ENCODE results near the gene GLRX3. TPM values are rescaled to one million over a fixed set of nuclear protein-coding genes. Genes with fewer than 3 reads are reported as not detected.

The GLRX3 gene
- total and polyA plus RNA-seq, 2 of the 13 experiments (the other 11 are each of a cell fraction or from before 2014, with no cell fraction given) = 91.4 to 135 TPM

DNA sequence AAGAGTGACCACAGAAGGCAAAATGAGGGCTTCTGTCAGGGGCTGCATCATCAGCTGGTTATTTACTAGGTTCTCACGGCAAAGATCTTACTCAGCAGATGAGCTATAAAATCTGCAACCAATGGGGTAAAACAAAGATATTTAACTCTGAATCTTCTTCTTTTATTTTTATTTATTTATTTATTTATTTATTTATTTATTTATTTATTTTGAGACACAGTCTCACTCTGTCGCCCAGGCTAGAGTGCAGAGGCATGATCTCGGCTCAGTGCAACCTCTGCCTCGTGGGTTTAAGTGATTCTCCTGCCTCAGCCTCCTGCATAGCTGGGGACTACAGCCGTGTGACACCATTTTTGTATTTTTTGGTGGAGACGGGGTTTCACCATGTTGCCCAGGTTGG lies 36.8 kb upstream of the GLRX3 start:
- intact Hi-C loops (cut with micrococcal nuclease; ENCODE audit: unreplicated experiment) (no loop called here), in situ Hi-C loops (cut with HindIII; ENCODE audit: extremely low pct_ligation_motif_present, low pct_unique_long_range_greater_than_20kb) (no loop called here)
- BruUV-seq (replicated peaks) = no TSS peak
- Histone ChIP-seq H3K27ac (ENCODE audit: extremely low read length, insufficient read depth, low read length) (no peak overlapping the region), H3K9me3 (ENCODE audit: low read length) (no peaks in the 10 kb centered on the region), H3K4me2 (ENCODE audit: low read depth, low read length) (no peak overlapping the region), H3K79me2 (ENCODE audit: insufficient read depth, low read length) (no peaks in the 10 kb centered on the region), H3K36me3 (replicated peaks in 1 of 2; ENCODE audit: control insufficient read depth in 1 of 2, insufficient read depth in 2 of 2, low read length in 2 of 2) (no peaks in the 10 kb centered on the region), H3K9ac (ENCODE audit: insufficient read depth, low read depth, low read length) (no peak overlapping the region), H4K20me1 (ENCODE audit: insufficient read depth, low read length) (no peaks in the 10 kb centered on the region), H3K27me3 (ENCODE audit: control insufficient read depth in 1 of 2, insufficient read depth in 2 of 2, low read length in 2 of 2) (no peaks in the 10 kb centered on the region), H2AFZ (ENCODE audit: low read length) (no peak overlapping the region), H3K4me3 (replicated peaks in 1 of 3; ENCODE audit: insufficient read depth in 1 of 3, low read depth in 2 of 3, low read length in 3 of 3) (no peak overlapping the region), H3K4me1 (ENCODE audit: insufficient read depth, low read length) (no peaks in the 10 kb centered on the region)
- DNase-seq (ENCODE audit: low spot score) = no peak
- CTCF ChIA-PET (ENCODE audit: low intra/inter-chr PET ratio, low total read pairs) = no interaction called here
- POLR2A ChIA-PET = interaction anchor here (1.1 kb wide), 1 partner anchor 11 kb away, joined by 3 read pairs; no protein-coding TSS in a partner anchor
- ATAC-seq = no peak
- WGBS (ENCODE audit: low lambda C conversion rate) = 75% methylated on average over 6 of the region's 6 CpGs
- no peak for TF ChIP-seq YEATS2 (CRISPR knock-in tag; IDR thresholded peaks at IDR 0.05; ENCODE audit: borderline replicate concordance)
- no peak for TF ChIP-seq RNF2 (conservative IDR thresholded peaks at IDR 0.05; ENCODE audit: low read depth)
- no peak for TF ChIP-seq ZMAT5 (CRISPR knock-in tag; IDR thresholded peaks at IDR 0.05; ENCODE audit: borderline replicate concordance, low read depth)
- TF ChIP-seq, protein P1, sequence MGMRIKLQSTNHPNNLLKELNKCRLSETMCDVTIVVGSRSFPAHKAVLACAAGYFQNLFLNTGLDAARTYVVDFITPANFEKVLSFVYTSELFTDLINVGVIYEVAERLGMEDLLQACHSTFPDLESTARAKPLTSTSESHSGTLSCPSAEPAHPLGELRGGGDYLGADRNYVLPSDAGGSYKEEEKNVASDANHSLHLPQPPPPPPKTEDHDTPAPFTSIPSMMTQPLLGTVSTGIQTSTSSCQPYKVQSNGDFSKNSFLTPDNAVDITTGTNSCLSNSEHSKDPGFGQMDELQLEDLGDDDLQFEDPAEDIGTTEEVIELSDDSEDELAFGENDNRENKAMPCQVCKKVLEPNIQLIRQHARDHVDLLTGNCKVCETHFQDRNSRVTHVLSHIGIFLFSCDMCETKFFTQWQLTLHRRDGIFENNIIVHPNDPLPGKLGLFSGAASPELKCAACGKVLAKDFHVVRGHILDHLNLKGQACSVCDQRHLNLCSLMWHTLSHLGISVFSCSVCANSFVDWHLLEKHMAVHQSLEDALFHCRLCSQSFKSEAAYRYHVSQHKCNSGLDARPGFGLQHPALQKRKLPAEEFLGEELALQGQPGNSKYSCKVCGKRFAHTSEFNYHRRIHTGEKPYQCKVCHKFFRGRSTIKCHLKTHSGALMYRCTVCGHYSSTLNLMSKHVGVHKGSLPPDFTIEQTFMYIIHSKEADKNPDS (CRISPR knock-in tag; IDR thresholded peaks at IDR 0.05) = no peak
- no peak for TF ChIP-seq TSC22D2 (CRISPR knock-in tag; IDR thresholded peaks at IDR 0.05; ENCODE audit: borderline replicate concordance)
- TF ChIP-seq, protein P2, sequence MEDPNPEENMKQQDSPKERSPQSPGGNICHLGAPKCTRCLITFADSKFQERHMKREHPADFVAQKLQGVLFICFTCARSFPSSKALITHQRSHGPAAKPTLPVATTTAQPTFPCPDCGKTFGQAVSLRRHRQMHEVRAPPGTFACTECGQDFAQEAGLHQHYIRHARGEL (CRISPR knock-in tag; IDR thresholded peaks at IDR 0.05) = no peak
- no peak for FAIRE-seq

Measured in HepG2 (cell line).